CD4-positive, alpha-beta T cell (primary cell): Measurements from ENCODE around the gene ANGEL2. TPM values are rescaled to one million over a fixed set of nuclear protein-coding genes. Genes with fewer than 3 reads are reported as not detected.
A peak's percentile ranks its signal among the peaks of the same experiment; 100 is the strongest.

Experiments used
- ATAC-seq: fragments of 200-7000 bp; cut with Tn5 transposase; one replicate; pipeline ENCODE4 v1.10.0; 2022; ENCODE audit warnings: mild to moderate bottlenecking; ENCODE audit not compliant: poor library complexity
- CTCF ChIA-PET: fragments of 350-600 bp; sonication (Branson Sonifier 250); formaldehyde crosslinking; loops from one replicate; lab custom pipeline; 2021; ENCODE audit warnings: antibody characterized with exemption, inconsistent platforms; lab: Charles Lee
- POLR2A ChIA-PET: fragments of 350-600 bp; sonication (Branson Sonifier 250); formaldehyde crosslinking; loops from one replicate; lab custom pipeline; 2021; ENCODE audit warnings: antibody characterized with exemption, inconsistent platforms; lab: Charles Lee
- DNase-seq, 14 experiments: peaks; one replicate each; pipeline ENCODE4 v3.0.0-alpha.2; 2013 to 2020; ENCODE audit warnings: mixed read lengths in 2 of 14
- H3K27ac ChIP-seq, 2 donors: one replicate each; pipeline versions ENCODE4 v1.5.1 to v1.7.0; 2013; ENCODE audit warnings: low read length in 2 of 2, low read depth in 1 of 2, mild to moderate bottlenecking in 1 of 2
- H3K27me3 ChIP-seq, 2 experiments: 1 replicate in 1 of 2; 2 replicates in 1 of 2; pipeline versions ENCODE4 v1.6.1 to v1.7.0; 2013; ENCODE audit warnings: low read length in 2 of 2, control low read depth in 1 of 2, mild to moderate bottlenecking in 1 of 2, moderate library complexity in 1 of 2; ENCODE audit not compliant: insufficient read depth in 2 of 2, control insufficient read depth in 1 of 2
- H3K36me3 ChIP-seq: one replicate; pipeline ENCODE4 v1.6.1; 2013; ENCODE audit warnings: low read length, control low read depth; ENCODE audit not compliant: insufficient read depth
- H3K4me1 ChIP-seq: one replicate; pipeline ENCODE4 v1.6.1; 2013; ENCODE audit warnings: low read length, control low read depth; ENCODE audit not compliant: insufficient read depth
- H3K4me3 ChIP-seq: one replicate; pipeline ENCODE4 v1.5.1; 2013; ENCODE audit warnings: mild to moderate bottlenecking, low read length, moderate library complexity
- H3K9me3 ChIP-seq, 2 experiments: 1 replicate in 1 of 2; 2 replicates in 1 of 2; pipeline versions ENCODE4 v1.6.1 to v1.7.0; 2013; ENCODE audit warnings: low read length in 2 of 2, mild to moderate bottlenecking in 2 of 2, control low read depth in 1 of 2, moderate library complexity in 1 of 2; ENCODE audit not compliant: control insufficient read depth in 1 of 2, insufficient read depth in 1 of 2
- H3K27ac Mint-ChIP-seq: one replicate; pipeline ENCODE4 v1.8.0; 2020; ENCODE audit warnings: mixed read lengths
- H3K27me3 Mint-ChIP-seq: one replicate; pipeline ENCODE4 v1.8.0; 2021; ENCODE audit warnings: mixed read lengths
- H3K36me3 Mint-ChIP-seq: one replicate; pipeline ENCODE4 v1.8.0; 2021; ENCODE audit warnings: low read depth, mixed read lengths
- H3K4me1 Mint-ChIP-seq: one replicate; pipeline ENCODE4 v1.8.0; 2021; ENCODE audit warnings: low read depth, mixed read lengths
- H3K4me3 Mint-ChIP-seq: one replicate; pipeline ENCODE4 v1.8.0; 2020; ENCODE audit warnings: mild to moderate bottlenecking, mixed read lengths
- H3K9me3 Mint-ChIP-seq: one replicate; pipeline ENCODE4 v1.8.0; 2020; ENCODE audit warnings: mixed read lengths
- CTCF ChIP-seq: fragments of 200-600 bp; IDR thresholded peaks from one replicate; pipeline ENCODE4 v1.8.0; 2022; ENCODE audit warnings: antibody characterized with exemption, mild to moderate bottlenecking
- intact Hi-C, 2 experiments: fragments of 100-400 bp; cut with DNase I in 1 of 2; cut with micrococcal nuclease in 1 of 2; formaldehyde crosslinking; loops; one replicate each; pipeline versions ENCODE4 v1.15.1 to v1.9.0; 2023 to 2025; cut with DNase I, micrococcal nuclease
- total RNA-seq, 174 experiments: library from RNA in 2 of 174; stranded (reverse) in 2 of 174; gene quantifications; one replicate each; pipeline ENCODE4 v1.2.3 and lab custom pipeline; 2021 to 2026

The ANGEL2 gene
- total RNA-seq, 2 experiments from 2014 or later, result 53.0 to 56.2 TPM

- Mint-ChIP-seq H3K27ac (no peak overlapping the region), H3K4me1 (peaks cover 46% of the 10 kb centered on the region), H3K9me3 (peaks cover 3% of the 10 kb centered on the region), H3K4me3 (no peak overlapping the region), H3K36me3 (peaks cover 14% of the 10 kb centered on the region), H3K27me3 (peaks cover 4% of the 10 kb centered on the region)
- Histone ChIP-seq H3K27ac (no peak overlapping the region), H3K4me1 (peaks cover 17% of the 10 kb centered on the region), H3K9me3 (peaks cover 0 to 5% of the 10 kb centered on the region in 2 experiments), H3K27me3 (no peaks in the 10 kb centered on the region), H3K36me3 (no peaks in the 10 kb centered on the region), H3K4me3 (no peak overlapping the region)
- intact Hi-C loops, result no loop called here
- ChIA-PET POLR2A (no interaction called here), CTCF (no interaction called here)
- TF ChIP-seq CTCF, result no peak
- DNase-seq (no peak), ATAC-seq (no peak)
These were observed 39.3 kb upstream of the ANGEL2 start for GRCh38 chr1:213054733-213055591.

- POLR2A ChIA-PET, result no interaction called here
These were observed 38.5 kb upstream of the ANGEL2 start for GRCh38 chr1:213054142-213054541.

GRCh38 chr1:213053455-213053854, 37.8 kb upstream of the ANGEL2 start:
- CTCF ChIA-PET, result no interaction called here
- no peak for TF ChIP-seq CTCF
- H3K9me3 ChIP-seq, result peaks cover 0 to 5% of the 10 kb centered on the region in 2 experiments
- peaks cover 17% of the 10 kb centered on the region for H3K4me1 ChIP-seq
- peaks cover 42% of the 10 kb centered on the region for H3K4me1 Mint-ChIP-seq
- H3K4me3 Mint-ChIP-seq, result peak overlapping the region; percentile 74
- POLR2A ChIA-PET, result no interaction called here
- DNase-seq (no peak), ATAC-seq (no peak)
- H3K36me3 Mint-ChIP-seq, result peaks cover 14% of the 10 kb centered on the region
- peaks cover 0 to 7% of the 10 kb centered on the region in 2 experiments for H3K27me3 ChIP-seq
- no peak overlapping the region for H3K4me3 ChIP-seq
- H3K36me3 ChIP-seq, result no peaks in the 10 kb centered on the region
- no peak overlapping the region for H3K27ac Mint-ChIP-seq
- intact Hi-C loops, result loop anchor here in 1 of 2 experiments (2.0 kb wide), 1 partner anchor 261 kb away; no protein-coding TSS in a partner anchor
- H3K9me3 Mint-ChIP-seq, result peaks cover 3% of the 10 kb centered on the region
- H3K27ac ChIP-seq, result no peak overlapping the region
- H3K27me3 Mint-ChIP-seq, result peaks cover 14% of the 10 kb centered on the region

More at GRCh38 chr1:213054142-213054541, 38.5 kb upstream of the ANGEL2 start:
- TF ChIP-seq CTCF, result no peak
- no peak for ATAC-seq
- Histone ChIP-seq H3K4me1 (peaks cover 17% of the 10 kb centered on the region), H3K27me3 (peaks cover 0 to 5% of the 10 kb centered on the region in 2 experiments), H3K9me3 (peaks cover 0 to 5% of the 10 kb centered on the region in 2 experiments), H3K27ac (no peak overlapping the region), H3K36me3 (no peaks in the 10 kb centered on the region), H3K4me3 (no peak overlapping the region)
- Mint-ChIP-seq H3K4me3 (no peak overlapping the region), H3K27ac (no peak overlapping the region), H3K27me3 (peaks cover 7% of the 10 kb centered on the region), H3K9me3 (peaks cover 3% of the 10 kb centered on the region), H3K4me1 (peaks cover 44% of the 10 kb centered on the region), H3K36me3 (peaks cover 14% of the 10 kb centered on the region)
- DNase-seq, result no peak
- intact Hi-C loops, result no loop called here
- CTCF ChIA-PET, result no interaction called here
